Activated CD8-positive, alpha-beta memory T cell treated with anti-CD3 and anti-CD28 coated beads for 36 hours (primary cell): Measurements from ENCODE around the gene MPV17L2. TPM values are rescaled to one million over a fixed set of nuclear protein-coding genes. Genes with fewer than 3 reads are reported as not detected.

ENCODE experiments used
- CTCF ChIA-PET: fragments of 350-600 bp; sonication (Branson Sonifier 250); formaldehyde crosslinking; loops from one replicate; lab custom pipeline; 2021; ENCODE audit warnings: antibody characterized with exemption; lab: Charles Lee
- POLR2A ChIA-PET: fragments of 350-600 bp; sonication (Branson Sonifier 250); formaldehyde crosslinking; loops from one replicate; lab custom pipeline; 2021; ENCODE audit warnings: antibody characterized with exemption; lab: Charles Lee
- total RNA-seq, 2 experiments: library from RNA; stranded (reverse); gene quantifications; one replicate each; pipeline ENCODE4 v1.2.3, GENCODE V29; 2021

Gene MPV17L2
- 10 to 100 TPM; 20.4 to 21.6 TPM for total RNA-seq

DNA sequence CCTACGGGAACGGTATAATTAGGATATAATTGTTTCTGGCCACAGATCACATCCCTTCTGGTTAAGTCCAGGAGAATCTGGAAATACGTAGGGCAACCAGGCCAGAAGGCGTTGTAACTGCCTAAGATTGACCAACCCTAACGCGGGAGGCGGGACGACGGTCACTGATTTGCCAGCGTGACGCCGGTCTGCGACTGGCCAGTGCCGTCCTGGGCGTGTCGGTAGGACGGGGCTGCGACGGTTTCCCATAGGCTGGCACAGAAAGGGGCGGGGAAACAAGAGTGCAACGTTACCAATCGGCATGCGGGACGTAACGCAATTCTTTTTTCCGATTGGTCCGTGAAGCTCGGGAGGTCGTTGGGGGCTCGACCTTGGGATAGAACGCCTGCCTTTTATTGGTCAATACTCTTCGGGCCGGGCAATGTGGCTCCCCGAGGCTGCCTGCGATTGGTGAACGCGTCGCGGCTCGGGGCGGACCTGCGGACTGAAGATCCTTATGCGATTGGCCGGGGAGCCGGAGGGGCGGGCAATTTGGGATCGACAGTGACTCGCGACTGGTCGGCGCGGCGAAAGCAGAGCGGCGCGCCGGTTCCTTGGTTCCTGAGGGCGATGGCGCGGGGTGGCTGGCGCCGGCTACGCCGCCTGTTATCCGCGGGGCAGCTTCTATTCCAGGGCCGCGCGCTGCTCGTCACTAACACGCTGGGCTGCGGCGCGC lies at the start of gene MPV17L2:
Gene MPV17L2 (plus strand): TSS at position 546 of the 715 bp plus-strand sequence. CDS start 64 bp downstream, at position 610.
- ChIA-PET POLR2A (interaction anchor here (1.4 to 2.0 kb wide), 2 partner anchors 11 to 89 kb away, joined by 5 to 9 read pairs; partner anchors contain the start of genes JUND and RAB3A), CTCF (interaction anchor here (0.6 to 2.5 kb wide), 10 partner anchors 11 to 136 kb away, joined by 3 to 12 read pairs (median 3); partner anchors contain the start of genes LSM4 and RAB3A)

DNA sequence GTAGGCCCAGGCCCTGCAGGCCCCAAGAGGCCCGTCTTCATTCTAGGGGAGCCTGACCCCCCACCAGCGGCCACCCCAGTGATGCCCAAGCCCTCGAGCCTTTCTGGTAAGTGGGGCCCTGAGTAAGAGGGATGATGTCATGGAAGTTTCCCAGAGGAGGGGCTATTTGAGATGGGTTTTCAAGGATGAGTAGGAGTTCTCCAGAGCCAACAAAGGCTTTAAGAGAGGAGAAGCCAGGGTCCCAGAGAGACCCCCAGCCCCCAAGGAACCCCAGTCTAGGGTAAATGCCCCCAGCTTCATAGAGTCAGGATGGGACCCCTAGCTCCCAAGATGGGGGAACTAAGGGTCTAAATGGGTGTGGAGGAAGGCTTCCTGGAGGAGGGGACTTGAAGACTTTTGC lies 49.1 kb upstream of the MPV17L2 start:
- ChIA-PET POLR2A (no interaction called here), CTCF (no interaction called here)

DNA sequence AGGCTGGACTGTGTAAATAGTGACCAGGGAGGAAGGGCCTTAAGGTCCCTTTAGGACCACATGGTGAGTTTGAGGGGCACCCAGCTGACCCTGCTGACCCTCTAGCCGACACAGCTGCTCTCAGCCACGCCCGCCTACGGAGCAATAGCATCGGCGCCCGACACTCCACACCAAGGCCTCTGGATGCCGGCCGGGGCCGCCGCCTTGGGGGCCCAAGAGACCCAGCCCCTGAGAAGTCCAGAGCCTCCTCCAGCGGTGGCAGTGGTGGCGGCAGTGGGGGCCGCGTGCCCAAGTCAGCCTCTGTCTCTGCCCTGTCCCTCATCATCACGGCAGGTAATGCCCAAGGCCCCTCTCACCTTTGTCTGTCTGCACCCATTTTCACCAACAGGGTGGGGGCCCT lies 48.7 kb upstream of the MPV17L2 start:
- CTCF ChIA-PET, result no interaction called here
- POLR2A ChIA-PET, result no interaction called here

DNA sequence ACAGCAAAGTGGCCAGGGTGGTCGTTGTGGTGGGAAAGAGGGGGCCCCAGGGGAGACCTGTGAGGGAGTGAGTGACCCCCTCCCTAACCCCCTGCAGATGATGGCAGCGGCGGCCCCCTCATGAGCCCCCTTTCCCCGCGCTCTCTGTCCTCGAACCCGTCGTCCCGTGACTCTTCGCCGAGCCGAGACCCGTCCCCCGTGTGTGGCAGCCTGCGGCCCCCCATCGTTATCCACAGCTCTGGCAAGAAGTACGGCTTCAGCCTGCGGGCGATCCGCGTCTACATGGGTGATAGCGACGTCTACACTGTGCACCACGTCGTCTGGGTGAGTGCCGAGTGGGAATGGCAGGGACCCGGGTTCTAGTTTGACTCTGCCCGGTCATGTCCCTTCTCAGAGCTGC lies 48.1 kb upstream of the MPV17L2 start:
- ChIA-PET POLR2A (no interaction called here), CTCF (no interaction called here)

DNA sequence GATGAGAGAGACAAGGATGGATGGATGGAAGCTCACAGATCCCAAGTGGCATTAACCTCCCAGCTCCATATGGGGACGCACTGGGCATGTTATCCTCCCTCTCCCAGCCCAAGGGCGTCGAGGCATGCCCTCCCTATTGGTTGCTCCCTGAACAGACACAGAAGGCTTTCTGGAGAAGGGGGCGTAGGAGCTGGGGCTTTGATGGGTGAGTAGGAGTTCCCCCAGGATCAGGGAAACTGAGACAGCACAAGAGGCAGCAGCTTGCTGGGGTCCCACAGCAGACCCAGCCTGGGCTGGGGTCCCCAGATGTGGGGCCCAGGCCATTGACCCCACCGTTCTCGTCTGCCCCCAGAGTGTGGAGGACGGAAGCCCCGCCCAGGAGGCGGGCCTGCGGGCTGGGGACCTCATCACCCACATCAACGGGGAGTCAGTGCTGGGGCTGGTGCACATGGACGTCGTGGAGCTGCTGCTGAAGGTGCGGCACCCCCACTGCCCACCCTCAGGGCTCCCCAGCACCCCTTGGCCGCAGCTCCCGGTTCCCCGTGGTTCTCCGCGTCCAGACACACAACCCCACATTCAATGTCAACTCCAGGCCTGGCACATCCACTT lies 47.5 kb upstream of the MPV17L2 start:
- CTCF ChIA-PET, result no interaction called here
- POLR2A ChIA-PET, result no interaction called here

DNA sequence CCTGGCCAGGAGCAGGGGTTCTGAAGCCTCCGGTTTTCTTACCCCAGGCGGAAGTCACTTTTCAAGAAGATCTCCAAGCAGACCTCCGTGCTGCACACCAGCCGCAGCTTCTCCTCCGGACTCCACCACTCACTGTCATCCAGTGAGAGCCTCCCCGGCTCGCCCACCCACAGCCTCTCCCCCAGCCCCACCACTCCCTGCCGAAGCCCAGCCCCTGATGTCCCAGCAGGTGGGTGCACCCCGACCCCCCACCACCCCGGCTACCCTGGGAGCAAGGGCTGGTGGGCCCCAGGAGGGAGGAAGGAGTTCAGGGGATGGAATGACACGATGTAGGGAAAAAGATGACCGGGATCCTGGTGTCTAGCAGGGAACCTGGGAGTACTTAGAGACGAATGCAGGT lies 45.6 kb upstream of the MPV17L2 start:
- ChIA-PET POLR2A (no interaction called here), CTCF (no interaction called here)

DNA sequence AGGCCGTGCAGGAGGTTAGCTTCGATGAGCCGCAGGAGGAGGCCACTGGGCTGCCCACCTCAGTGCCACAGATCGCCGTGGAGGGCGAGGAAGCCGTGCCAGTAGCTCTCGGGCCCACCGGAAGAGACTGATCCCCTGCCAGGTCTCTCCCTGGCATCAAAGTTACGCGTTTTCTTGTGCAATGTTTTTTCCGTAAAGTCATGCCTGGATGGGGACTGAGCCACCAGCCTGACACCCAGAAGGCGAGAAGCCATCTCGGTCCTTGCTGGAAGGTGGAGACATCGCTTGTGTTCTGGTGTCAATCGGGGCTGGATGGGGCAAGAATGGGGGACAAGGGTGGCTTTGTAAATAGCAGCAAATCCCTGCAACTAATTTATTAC lies 43.4 kb upstream of the MPV17L2 start:
- CTCF ChIA-PET, result interaction anchor here (0.7 kb wide), 1 partner anchor 42 kb away, joined by 3 read pairs; no protein-coding TSS in a partner anchor
- POLR2A ChIA-PET, result no interaction called here

DNA sequence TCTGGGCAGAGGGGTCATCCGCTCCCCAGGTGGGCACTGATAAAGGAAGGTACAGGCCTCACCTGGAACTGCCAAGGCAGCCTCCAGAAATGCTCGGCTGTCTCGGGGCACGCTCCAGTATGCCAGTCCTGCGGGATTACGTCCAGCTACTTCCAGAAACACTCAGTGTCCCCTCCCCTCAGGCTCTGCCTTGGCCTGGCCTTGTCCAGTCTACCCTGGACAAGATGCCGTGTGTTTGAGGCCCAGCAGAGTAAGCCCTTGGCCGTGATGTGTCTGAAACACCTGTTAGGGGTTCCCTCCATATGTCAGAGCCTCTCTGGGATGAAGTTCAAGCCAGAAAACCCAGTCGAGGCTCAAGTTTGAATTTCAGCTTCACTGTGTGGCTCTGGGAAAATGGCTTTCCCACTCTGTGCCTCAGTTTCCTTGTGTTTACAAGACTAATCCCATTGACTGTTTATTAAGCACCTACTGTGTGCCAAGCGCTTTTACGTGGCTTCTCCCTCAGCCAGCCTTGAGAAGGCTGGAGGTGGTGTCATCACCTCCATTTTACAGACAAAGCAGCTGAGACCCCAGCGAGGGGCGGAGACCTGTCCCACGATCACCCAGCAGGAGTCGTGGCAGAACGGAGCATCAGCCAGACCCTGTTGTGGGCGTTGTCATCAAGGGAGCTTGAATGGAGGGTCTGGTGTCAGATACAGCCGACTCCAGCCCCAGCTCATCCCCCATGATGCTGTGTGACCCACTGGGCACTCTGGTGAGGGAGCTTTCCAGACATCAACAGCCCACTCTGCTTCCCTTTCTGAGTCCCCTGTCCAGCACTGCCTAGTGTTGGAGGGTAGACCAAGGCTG lies 42.0 kb upstream of the MPV17L2 start:
- CTCF ChIA-PET, result interaction anchor here (0.6 to 2.8 kb wide), 10 partner anchors 9 to 128 kb away, joined by 3 to 12 read pairs (median 6); no protein-coding TSS in a partner anchor
- POLR2A ChIA-PET, result no interaction called here

DNA sequence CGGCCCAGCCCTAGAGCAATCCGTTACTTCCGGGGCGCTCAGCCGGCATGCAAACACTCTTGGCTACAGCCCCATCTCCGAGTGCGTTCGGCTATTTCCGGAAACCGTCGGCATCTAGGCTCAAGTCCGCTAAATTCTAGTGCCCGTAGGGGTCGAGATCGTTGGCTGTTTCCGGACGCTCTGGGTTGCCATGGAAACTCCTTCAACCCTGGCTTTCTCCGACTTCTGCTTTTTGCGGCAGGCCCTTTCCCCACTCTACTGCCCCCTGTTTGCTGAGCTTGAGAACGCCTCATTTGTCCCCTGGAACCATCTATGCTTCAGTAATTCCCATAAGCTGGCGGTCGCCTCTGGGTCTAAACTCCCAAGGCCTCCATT lies 40.6 kb upstream of the MPV17L2 start:
- ChIA-PET POLR2A (interaction anchor here (0.9 kb wide), 1 partner anchor 35 kb away, joined by 3 read pairs; no protein-coding TSS in a partner anchor), CTCF (interaction anchor here (0.6 to 2.8 kb wide), 12 partner anchors 8 to 128 kb away, joined by 3 to 12 read pairs (median 4); partner anchors contain the start of gene IFI30)

DNA sequence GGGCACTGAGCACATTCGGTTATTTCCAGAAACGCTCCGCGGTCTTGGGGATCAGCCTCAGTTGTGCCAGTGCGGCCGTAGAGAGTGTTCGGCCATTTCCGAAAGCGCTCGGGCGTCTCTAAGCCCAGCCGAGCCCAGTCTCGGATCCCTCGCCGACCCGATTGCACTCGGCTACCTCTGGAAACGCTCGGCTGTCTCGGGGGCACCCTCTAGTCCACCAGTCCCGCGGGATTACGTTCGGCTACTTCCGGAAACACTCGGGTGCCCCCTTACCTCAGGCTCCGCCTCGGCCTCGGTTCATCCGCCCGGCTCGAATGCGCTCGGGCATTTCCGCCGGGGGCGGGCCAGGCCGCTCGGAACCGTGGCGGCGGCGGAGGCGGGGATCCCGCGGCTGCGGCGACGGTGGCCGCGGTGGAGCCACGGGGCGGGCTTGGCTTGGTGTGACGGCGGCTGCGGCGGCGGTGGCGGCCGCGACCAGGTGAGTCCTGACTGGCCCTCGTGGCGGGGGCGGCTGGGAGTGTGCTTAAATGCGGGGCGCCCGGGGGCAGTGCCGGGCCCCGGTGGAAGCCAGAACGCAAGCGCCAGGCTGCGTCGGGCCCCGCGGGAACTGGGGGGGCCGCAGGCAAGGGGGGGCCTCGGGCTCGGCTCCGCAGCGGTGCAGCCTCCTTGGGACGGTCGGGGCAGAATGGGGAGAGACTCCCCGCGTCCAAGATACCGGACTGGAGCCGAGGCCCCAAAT lies 40.0 kb upstream of the MPV17L2 start, which contains the start of gene PIK3R2:
Gene PIK3R2 (plus strand): TSS at position 347 of the 739 bp plus-strand sequence. CDS start 2,717 bp downstream, outside the sequence.
- POLR2A ChIA-PET, result interaction anchor here (0.9 kb wide), 1 partner anchor 35 kb away, joined by 3 read pairs; no protein-coding TSS in a partner anchor
- CTCF ChIA-PET, result interaction anchor here (0.9 to 2.8 kb wide), 10 partner anchors 7 to 127 kb away, joined by 3 to 12 read pairs (median 4); no protein-coding TSS in a partner anchor

DNA sequence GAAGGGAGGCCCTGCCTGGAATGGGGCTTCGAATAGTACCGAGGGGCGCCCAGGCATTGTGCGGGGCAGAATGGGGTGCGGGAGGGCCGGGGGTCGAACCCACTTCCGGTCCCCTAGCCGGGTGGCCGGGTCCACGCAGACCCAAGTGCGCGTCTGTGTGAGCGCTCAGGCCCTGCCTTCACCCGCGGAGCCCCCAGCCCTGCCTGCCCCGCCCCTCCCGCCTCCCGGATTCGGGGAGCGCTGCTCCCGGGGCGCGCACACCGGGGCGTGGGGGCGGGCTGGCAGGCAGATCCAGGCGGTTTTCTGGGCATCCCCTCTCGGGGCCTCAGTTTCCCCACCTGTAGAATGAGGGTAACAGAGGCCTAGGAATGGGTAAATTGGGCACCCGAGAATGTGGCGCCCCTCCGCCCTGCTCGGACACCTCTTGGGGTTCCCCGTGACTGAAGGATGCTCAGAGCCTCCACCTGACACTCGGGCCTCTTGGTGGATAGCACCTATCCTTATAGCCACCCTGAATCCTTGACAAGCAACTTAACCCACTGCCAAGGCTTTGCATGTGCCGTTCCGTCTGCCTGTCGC lies 39.4 kb upstream of the MPV17L2 start:
- ChIA-PET POLR2A (no interaction called here), CTCF (no interaction called here)

DNA sequence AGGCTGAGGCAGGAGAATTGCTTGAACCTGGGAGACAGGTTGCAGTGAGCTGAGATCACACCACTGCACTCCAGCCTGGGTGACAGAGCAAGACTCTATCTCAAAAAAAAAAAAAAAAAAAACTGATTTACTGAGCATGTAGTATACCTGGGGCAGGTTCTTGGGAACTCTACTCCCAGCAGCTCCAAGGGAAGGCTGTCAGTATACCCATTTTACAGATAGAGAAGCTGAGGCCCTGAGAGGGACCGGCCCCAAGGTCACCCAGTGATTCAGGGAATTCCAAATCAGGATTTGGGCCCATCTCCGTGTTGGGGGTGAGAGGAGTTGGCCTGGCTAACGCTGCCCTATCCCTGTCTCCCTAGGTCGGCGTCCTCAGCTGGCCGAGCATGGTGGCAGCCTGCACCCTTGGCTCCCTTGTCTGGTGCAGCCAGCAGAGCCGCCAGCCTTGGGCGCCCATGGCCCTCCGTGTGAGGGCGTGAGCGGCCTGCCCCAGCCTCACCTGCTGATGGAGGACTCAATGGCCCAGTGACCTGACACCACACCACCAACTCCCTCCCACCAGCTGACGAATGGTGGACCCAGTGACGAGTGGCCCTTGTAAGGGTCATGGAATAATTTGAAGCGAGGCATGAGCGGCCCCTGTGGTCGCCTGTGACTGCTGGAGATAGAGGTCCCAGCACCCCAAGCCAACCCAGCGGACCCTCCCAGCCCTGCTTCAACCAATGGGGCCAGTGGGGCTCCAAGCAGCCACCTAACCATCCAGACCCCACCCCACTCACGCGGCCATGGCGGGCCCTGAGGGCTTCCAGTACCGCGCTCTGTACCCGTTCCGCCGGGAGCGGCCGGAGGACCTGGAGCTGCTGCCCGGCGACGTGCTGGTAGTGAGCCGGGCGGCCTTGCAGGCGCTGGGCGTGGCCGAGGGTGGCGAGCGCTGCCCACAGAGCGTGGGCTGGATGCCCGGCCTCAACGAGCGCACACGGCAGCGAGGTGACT lies 37.6 kb upstream of the MPV17L2 start:
- CTCF ChIA-PET, result interaction anchor here (0.5 to 1.1 kb wide), 5 partner anchors 8 to 156 kb away, joined by 3 to 4 read pairs (median 3); no protein-coding TSS in a partner anchor
- POLR2A ChIA-PET, result no interaction called here

DNA sequence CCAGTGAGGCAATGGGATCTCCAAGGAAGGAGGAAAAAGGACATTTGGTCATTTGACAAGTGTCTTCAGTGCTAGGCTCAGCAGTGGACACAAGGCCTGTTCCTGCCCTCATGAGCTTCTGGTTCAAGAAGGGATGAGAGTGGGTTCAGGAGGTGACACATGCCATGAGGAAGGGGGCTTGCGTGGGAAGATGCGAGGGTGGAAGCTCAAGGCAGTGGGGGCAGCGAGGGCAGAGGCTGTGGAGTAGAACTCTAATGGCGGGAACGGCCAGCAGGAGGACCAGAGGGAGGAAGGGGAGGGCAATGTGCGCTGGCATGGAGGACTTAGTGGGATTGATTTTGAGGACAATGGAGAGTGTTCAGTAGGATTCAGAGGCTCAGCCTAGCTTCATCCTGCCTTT lies 36.8 kb upstream of the MPV17L2 start:
- ChIA-PET CTCF (interaction anchor here (0.7 to 0.9 kb wide), 2 partner anchors 43 to 155 kb away, joined by 3 read pairs; no protein-coding TSS in a partner anchor), POLR2A (no interaction called here)

DNA sequence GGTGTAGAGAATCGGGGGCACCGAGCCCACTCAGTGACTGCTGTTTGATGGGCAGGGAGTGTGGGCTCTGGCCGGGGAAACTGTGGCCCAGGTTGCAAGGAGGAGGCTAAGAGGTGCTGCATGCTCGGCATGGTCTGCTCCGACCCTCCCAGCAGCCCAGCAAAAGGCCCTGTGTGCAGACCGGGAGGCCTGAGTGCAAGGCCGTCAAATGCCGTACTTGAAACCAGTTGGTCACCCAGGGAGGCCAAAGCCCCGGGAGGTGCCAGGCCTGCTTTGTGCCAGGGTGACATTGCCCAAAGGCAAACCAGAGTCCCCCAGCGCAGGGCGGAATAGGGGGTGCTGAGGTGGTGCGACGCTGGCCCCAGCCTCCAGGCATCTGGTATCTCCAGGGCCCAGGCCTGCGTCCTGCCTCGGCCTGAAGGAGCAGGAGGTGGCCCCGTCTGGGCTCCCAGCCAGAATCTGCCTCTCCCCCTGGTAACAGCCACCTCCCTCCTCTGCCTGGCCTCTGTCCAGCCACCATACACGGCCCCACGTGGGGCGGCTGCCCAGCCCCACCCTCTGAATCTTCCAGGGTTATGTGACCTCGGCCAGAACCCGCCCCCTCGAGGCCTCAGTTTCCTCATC lies 36.1 kb upstream of the MPV17L2 start:
- CTCF ChIA-PET, result no interaction called here
- POLR2A ChIA-PET, result no interaction called here

DNA sequence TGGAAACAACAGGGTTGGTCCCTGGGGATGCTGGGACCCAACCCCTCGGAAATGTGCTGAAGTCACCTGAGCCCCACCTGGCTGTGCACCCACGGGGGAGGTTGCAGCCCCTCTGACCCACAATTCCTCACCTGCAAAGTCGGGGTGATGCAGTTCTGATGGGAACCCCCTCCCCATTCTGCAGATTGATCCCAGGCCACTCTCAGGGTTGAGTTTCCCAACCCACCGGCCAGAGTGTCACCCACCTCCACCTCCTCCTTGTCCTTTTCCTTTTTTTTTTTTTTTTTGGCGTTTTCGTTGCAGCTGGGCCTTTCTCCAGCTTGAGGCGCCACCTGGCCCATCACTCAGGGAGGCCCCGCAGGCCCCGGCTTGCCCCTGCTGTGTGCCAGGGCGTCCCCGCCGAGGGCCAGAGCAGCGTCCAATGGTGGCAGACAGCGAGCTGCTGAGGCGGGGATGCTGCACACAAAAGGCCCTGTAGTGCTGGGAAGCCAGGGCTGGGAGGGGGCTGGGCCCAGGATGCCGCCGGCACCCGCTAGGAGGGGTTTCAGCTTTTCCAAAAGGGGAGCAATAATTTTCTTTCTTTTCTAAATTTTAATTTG lies 35.5 kb upstream of the MPV17L2 start:
- ChIA-PET CTCF (interaction anchor here (1.5 kb wide), 1 partner anchor 44 kb away, joined by 7 read pairs; no protein-coding TSS in a partner anchor), POLR2A (no interaction called here)

DNA sequence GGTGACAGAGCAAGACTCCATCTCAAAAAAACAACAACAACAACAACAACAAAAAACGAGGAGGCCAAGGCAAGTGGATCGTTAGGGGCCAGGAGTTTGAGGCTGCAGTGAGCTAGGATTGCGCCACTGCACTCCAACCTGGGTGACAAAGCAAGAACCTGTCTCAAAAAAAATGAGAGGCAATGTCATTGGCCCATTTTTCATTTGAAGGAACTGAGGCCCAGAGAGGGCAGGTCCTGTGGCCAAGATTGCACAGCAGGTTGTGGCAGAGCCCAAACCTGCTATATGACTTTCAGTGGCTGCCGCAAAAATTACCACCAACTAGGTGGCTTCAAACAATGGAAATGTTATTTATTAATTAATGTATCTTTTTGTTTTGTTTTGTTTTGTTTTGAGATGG lies 34.6 kb upstream of the MPV17L2 start:
- ChIA-PET CTCF (interaction anchor here (0.6 to 1.5 kb wide), 3 partner anchors 42 to 87 kb away, joined by 3 to 7 read pairs (median 3); no protein-coding TSS in a partner anchor), POLR2A (interaction anchor here (0.6 kb wide), 1 partner anchor 203 kb away, joined by 4 read pairs; no protein-coding TSS in a partner anchor)
